Skin of body (tissue), 2 donors: ENCODE results near the gene NSG2. TPM values are rescaled to one million over a fixed set of nuclear protein-coding genes. Genes with fewer than 3 reads are reported as not detected.
"Not testable (repeated sequence)": the region's sequence is repeated elsewhere in the genome, so short reads cannot be mapped to it uniquely, and the experiment has no call there.

Experiments
- DNase-seq: peaks from one replicate; lab custom pipeline; 2025; lab: John Stamatoyannopoulos, UW
- total RNA-seq: library from RNA; depleted of rRNA; stranded (reverse); fragments of >200 nt; gene quantifications from one replicate; pipeline ENCODE4 v1.2.3, GENCODE V29; 2014

NSG2 gene
- total RNA-seq, 1 donor from 2014 or later = 3.1 TPM

DNA sequence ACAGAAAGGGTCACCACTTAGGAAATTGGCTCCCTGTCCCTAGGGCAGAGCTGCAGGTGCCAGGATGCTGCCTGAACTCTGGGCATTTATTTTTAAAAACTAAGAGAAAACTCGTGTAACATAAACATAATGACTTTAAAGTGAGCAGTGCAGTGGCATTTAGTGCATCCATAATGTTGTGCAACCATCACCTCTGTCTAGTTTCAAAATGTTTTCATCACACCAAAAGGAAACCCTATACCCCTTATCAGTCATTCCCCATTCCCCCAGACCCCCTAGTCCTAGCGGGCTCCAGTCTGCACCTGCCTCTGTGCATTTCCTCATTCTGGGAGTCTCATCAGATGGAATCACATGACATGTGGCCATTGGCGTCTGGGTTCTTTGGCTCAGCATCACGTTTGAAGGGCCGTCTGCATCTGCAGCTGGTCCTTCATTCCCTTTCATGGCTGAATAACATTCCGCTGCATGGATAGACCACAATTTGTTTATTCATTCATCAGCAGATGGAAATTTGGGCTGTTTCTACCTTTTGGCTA is 55.8 kb downstream of the NSG2 start:
- no peak for DNase-seq

DNA sequence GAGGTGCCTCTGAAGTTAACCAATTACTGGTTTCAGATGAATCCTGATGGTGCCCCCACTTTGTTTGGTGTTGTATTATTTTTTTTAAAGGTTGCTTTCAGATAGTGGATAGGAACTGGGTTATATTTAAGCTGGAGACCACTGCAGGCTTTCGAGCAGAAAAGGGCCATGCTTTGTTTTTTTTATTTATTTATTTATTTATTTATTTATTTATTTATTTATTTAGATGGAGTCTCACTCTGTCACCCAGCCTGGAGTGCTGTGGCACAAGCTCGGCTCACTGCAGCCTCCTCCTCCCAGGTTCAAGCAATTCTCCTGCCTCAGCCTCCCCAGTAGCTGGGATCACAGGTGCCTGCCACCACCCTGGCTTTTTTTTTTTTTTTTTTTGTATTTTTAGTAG is 57.1 kb downstream of the NSG2 start:
- not testable (repeated sequence) for DNase-seq

DNA sequence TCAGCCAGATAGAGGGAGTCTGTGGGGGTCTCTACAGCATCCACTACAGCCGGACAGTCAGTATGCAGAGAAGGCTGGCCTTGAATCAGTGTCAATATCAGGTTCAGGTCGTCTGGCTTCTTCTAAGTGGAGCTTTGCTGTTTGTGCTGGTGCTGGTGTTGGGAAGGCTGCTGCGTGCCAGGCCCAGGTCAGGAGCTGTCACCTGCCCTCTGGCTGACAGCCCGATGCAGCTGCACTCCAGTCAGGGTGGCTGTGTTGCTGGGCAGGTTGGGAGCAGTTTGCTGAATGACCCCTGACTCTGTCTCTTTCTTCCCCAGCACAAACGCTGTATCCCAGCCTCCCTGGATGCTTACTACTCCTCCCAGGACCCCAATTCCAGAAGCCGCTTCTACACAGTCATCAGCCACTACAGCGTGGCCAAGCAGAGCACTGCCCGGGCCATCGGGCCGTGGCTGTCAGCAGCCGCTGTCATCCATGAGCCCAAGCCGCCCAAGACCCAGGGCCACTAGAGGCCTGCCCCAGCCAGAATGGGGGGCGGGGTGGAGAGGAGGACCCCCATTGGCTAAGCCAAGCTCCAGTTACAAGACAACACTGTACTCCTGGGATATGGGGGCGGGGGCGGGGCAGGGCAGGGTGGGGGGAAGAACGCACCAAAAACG is 61.6 kb downstream of the NSG2 start:
- no peak for DNase-seq

DNA sequence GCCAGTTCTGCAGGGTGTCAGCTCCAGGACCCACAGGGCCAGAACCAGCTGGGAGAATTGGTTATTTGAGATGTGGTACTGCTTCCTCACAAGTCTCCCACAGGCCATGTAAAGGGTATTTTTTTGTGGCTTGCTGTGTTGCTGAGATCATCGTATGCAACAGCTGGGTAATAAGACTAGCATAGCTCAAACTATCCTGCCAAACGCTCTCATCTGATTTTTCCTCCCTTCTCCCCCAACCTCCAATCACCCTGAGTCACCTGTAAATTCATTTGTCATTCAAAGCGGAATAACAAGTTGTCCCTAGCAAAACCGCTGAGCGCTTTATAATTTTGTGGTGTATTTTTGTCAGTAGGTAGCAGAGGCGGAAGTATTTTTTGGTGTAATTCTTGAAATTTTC is 63.2 kb downstream of the NSG2 start:
- no peak for DNase-seq

DNA sequence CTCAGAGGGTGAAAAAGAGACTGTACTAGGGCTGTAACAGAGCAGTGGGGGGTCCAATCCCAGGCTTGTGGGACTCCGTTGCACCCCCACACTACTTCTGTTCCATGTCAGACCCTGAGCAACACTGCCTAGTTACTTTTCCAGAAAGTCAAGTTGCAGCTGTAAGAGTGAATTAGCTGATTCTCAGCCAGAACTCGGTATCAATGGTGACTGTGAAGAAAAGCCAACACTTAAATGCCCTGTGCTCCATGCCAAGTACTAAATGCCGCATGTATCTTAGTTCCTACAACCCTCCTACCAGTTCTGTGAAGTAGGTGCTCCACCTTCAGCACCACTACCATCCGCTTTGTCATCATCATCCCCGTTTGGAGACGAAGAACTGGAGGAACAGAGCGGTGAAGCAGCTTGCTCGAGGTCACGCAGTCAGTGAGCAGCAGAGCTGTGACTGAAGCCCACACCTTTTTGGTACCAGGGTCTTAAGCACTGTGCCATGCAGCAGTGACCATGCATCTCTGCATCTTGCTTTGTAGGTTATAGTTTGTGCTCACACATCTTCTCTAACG is 64.3 kb downstream of the NSG2 start:
- no peak for DNase-seq

DNA sequence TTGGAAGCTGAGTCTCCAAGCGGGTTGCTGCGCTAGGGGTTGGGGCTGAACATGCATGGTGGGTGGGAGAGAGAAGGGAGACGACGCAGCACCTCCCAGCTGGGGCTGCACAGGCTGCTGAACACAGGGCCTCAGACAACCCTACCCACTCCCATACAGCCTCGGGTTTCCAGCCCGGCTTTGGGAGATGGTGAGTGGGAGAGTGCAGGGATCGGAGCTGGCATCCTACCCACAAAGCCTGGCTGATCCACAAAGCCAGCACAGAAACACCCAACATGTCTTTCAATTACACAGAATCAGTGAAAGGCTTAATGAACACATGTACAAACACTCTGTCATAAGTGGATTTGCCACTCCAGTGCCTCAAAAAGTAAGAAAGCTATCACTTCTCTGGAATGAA is 64.8 kb downstream of the NSG2 start:
- DNase-seq = no peak

DNA sequence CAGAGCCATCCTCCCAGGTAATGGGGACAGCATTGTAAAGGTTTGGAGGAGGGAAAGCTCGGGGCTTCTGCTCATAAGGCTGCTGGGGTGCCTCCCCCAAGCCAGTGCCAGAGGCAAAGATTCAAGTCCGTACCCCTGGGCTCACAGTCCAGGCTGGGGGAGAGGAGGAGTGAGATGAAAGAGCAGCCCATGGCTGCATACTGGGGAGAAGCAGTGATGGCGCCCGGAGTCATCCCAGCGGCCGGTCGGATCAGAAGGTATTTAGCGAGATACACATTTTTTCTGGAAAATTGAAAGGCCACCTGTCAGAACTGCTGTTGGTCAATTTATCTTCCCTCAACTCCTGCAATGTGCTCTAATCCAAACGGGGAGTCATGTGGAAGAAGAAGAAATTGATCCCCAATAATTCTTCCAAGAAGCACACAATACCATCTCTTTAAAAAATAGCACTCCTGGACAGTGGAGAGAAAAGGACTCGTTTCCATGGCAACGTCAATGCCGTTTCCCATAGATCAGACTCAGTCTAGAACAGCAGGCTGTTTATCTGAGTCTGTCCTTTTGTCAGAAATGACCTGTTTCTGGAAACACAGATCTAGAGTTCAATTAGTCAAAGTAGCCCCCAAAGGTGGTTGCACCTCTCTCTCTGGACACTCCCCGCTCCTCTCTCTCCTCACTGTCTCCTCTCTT is 65.9 kb downstream of the NSG2 start:
- DNase-seq = no peak

DNA sequence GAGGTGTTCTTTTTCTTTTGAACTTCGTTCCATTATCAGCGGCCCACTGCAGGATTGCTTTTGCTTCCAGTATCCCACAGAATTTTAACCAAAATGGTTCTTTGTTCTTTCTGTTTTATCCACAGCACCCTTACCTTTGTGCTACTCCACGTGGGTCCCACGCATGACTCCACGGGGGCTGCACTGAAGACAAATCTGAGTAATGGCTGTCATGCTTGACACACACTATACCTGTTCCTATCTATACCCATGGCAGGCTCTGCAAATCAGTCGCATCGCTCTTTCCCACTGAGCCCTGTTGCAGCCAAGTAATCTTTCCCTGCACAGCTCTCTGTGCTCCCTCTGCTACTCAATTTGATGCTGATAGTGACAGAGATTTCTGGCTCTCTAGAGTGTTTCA is 69.7 kb downstream of the NSG2 start:
- DNase-seq = no peak

DNA sequence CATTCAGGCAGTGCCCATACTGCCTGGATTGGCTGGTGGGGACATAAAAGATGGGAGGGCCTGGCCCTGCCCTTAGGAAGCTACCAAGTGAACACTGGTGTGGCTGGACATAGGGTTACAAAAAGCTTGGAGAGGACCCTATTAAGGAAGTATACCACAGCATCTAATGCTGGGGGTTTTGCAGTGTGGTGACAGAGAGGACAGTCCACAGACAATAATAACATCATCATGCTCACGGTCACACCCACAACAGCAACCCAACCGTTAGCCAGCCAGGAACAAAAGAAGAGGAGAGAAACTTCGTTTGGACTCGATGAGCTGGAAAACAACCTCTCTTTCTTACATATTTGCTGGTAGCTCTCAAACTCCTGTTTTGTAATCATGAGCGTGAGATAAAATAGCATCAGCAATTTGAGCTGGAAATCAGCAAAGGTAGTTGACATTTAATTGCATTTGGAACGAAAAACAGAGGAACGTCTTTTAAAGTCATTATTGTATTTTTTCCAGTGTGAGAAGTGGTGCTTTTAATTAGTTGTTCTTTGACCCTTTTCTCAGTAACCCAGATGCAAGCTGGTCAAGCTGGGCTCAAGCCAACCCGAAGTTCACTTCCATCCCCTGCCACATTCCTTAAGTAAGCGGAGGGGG is 73.4 kb downstream of the NSG2 start:
- no peak for DNase-seq

DNA sequence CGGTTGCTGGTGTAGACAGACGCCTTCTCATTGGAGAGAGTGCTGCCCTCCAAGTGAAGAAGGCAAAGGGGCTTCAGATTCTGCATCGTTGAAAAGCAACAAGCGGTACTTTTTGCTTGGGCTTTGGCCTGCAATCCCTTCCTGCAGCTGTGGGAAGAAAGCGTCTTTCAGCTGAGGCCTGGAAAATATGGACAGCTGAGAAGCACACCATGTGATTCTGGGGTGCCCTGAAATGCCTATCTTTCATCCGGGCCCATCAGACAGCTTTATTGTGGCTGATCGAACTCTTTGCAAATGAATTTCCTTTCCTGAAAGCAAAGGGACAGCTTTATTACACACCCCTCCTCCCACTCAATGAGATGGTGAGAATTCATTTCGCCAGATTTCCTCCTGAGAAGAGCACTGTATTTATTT is 74.0 kb downstream of the NSG2 start:
- DNase-seq = no peak

DNA sequence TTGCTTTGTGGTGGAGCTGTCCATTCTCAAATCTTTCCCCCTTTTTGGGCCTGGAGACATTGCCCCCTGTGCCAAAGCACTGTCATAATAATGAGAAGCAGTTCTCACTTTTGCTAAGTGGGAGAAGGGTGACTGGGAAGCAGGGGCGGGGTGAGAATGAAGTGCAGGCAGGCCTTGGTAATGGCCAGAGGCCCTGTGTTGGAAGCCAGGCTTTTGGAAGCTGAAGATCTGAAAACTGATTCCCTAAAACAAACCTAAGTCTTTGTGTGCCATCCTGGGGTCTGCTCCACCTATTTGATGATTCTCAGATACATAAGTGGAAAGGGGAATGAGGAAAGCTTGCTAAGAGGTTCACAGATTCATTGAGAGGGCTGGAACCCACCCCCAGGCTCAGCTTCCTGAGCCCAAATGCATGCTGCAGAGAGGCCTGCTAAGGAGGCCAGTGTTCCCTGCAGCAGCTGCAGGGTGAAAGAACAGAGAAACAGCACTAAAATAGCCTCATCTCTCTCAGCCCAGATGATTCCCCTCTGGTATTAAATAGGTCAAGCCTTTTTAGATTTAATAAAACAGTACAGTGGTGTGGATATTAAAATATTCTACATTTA is 75.0 kb downstream of the NSG2 start:
- no peak for DNase-seq

DNA sequence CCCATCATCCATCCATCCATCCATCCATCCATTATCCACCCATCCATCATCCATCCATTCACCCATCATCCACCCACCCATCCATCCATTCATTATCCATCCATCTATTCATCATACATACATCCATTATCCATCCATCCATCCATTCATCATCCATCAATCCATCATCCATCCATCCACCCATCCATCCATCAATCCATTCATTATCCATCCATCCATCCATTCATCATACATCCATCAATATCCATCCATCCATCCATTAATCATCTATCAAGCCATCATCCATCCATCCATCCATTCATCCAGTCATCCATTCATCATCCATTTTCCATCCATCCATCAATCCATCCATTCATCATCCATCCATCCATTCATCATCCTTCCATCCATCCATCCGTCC is 89.0 kb downstream of the NSG2 start:
- DNase-seq = no peak

DNA sequence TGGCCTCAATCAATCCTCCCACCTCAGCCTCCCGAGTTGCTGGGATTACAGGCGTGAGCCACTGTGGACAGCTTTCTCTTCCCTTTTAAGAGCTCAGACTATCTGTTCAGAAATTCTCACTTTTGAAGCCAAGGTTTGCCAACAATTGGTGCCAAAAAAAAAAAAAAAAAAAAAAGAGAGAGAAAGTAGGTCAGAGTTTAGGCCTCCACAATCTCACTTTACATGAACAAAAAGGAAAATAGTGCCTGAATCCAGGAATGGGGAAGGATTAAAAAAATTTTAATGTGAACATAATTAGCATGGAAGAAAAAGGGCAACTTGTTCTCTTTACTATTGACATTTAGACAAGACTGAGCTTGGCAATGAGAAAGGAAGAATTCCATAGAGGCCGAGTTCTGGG is 94.1 kb downstream of the NSG2 start:
- no peak for DNase-seq

DNA sequence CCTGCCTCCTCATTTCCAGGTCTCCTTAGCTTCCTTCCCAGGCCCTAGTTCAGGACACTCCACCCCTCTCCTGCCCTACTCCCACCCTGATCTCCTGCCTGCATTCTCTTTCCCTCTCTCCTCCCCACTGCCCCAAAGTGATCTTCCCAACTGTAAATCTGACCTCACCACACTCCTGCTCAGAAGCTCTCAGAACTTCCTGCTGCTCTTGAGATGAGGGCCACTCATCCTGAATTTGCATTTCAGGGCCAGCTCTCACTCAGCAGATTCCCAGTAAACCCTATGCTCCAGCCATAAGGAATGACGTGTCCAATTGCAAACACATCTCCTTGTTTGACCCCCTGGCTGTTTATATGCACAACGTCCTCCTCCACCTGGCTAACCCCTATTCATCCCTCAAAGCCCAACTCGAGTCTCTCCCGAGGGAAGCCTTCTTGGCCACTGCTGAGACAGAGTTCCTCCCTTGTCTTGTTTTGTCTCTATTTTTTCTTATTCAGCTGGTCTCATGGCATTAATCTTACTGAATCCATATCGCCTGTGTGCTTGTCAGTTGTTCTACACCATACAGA is 95.0 kb downstream of the NSG2 start:
- no peak for DNase-seq

DNA sequence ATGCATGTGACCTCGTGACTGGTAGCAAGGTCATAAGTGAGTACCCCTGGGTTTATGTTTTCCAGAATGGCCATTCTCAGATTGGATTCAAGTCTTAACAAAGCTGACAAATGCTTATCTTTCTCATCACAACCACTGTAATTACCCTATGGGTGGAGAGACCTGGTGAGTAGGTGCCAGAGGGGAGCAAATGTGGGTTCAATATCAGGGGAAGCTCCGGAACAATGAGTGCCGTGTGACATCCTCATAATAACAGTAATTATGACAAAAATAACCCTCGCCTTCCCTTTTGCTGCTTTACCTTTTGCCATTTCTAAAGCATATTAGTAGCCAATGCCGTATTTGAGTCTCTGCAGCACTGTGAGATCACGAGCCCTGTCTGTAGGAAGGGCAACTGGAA is 95.9 kb downstream of the NSG2 start:
- DNase-seq = no peak

DNA sequence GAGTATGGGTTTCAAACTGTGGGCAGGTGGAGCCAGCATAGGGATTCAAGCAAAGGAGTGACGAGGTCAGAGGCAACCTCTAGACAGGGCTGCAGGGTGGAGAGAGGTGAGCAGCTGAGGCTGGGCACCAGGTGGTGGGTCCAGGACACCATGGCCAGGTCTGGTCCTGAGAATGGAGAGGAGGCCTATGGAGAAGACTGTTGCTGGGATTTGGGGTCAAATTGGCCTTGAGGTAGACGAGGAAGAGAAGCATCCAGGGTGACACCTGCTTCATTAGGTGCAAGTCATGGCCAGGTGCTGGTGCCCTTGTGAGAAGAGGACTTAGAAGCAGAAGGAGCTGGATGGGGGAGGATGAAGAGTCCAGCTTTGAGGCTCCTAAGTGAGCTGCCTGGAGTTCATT is 99.6 kb downstream of the NSG2 start:
- DNase-seq = no peak

DNA sequence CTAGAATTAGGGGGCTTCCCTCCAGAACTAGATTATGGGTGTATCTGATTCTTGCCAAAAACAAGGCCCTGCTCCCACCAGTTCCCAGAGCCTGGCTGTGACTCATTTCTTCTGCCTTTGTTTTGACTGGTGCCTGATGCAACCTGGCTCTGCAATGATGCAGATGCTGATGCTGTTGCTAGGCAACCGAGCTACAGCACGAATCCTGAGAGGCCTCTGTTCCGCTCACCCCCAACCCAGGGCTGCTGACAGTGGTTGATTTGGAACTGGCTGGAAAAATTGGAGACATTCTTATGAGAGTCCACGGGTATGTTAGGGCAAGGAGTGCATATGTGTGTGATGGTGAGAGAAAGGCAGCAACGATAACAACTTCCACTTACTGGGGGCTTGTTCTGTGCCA is 100.3 kb downstream of the NSG2 start:
- DNase-seq = no peak

DNA sequence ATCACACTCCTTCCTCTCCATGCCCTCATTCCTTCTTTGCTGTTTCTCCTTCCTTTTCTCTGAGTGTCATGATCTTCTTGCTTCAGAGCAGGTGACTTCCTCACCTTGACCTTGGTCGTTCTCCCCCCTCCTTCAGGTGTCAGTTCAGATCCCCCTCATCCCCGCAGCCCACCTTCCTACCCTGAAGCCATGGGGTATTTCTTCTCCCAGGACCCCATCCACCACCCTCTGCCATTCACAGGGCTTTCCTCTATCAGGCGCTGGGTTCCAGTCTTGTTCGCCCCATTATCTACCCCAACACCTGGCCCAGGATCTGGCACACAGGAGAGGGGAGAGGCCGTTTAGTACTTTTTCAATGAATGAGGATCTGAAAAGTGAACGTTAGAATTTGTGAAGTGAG is 101.0 kb downstream of the NSG2 start:
- DNase-seq = no peak

DNA sequence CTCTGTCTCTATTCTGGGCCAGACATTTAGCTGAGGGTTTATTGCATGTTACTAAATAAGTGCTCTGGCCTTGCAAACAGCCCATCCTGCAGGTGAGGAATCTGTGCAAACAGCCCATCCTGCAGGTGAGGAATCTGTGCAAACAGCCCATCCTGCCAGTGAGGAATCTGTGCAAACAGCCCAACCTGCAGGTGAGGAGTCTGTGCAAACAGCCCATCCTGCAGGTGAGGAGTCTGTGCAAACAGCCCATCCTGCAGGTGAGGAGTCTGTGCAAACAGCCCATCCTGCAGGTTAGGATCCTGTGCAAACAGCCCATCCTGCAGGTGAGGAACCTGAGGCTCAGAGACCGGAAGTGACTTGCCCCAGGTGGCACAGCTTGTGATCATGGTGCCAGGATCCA is 101.5 kb downstream of the NSG2 start:
- not testable (repeated sequence) for DNase-seq

DNA sequence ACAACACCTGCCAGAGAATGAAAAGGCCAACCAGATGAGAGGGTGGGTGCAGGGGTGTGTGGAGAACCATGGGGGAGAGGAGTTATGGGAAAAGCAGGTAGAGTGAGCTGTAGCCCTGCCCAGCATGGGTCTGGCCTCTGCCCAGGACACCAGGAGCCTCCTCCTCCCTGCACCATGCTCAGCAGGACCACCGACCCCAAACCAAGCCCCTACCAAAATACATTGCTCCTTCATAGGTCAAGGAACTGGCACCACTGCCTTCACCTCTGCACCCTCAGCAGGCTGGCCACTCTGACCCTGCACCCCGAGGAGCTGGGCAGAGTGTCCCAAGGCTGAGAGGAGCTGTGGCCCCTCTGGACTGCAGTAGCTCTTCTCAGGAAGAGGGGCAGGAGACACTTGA is 102.0 kb downstream of the NSG2 start:
- no peak for DNase-seq

DNA sequence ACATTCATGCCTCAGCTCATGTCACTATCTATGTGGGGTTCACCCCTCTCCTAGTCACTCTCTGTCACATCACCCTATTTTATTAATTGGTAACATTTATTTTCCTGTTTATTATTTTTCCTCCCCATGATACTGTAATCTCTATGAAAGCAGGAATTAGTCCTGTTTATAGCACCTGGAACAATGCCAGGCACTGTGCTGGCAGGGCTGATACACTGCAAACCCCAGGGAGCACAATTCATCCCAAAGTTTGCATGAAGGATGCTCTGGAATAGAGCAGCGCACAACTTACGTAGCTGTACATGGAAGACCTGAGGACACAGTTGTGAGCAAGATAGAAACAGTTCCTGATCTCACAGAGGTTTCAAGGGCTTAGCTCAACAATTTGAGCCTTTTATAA is 103.2 kb downstream of the NSG2 start:
- no peak for DNase-seq

DNA sequence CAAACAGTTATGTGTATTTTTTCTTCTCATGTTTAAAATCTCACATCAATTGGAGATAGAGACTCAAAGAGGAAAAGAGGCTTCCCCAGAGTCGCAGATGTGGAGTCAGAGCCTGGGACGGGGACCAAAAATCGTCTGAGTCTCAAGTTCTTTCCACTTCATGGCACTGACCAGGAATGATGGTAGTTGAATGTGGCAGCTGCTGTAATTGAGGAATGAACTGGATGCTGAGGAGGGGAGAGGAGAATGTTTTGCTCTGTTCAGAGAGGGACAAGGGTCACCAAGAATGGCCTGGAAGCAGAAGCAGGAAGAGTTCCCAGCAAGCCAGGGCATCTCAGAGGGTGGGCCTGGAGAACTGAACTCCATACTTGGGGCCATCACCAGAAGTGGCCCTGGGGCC is 103.9 kb downstream of the NSG2 start:
- no peak for DNase-seq
